ENCODE results near the gene CTSW. TPM values are rescaled to one million over a fixed set of nuclear protein-coding genes. Genes with fewer than 3 reads are reported as not detected.

Gene CTSW
- total and polyA plus RNA-seq, 10 donors, result 5.6 to 38.2 (median 23.2) TPM

GRCh38 chr11:65911682-65912568 lies 32.3 kb downstream of the CTSW start:
- Histone ChIP-seq H3K4me3 (no peak overlapping the region), H3K9me3 (no peaks in the 10 kb centered on the region), H3K27ac (peak overlapping the region in 5 of 8 donors; percentile 27 to 55 (median 45)), H3K36me3 (peaks cover 0 to 5% (median 0%) of the 10 kb centered on the region in 6 donors), H3K27me3 (replicated peaks in 1 of 7) (peaks cover 0 to 24% (median 0%) of the 10 kb centered on the region in 7 donors), H3K4me1 (peaks cover 24 to 51% (median 38%) of the 10 kb centered on the region in 6 donors)
- peak in 4 of 11 experiments; percentile 7 to 40 (median 26) for TF ChIP-seq CTCF (IDR thresholded peaks at IDR 0.05 in 8 of 11, conservative IDR thresholded peaks at IDR 0.05 in 3 of 11)
- no peak for TF ChIP-seq POLR2A (IDR thresholded peaks at IDR 0.05)
- peak in 2 of 3 donors; percentile 39 to 50 for TF ChIP-seq POLR2AphosphoS5 (IDR thresholded peaks at IDR 0.05)
- no peak for DNase-seq
- intact Hi-C loops (cut with DNase I; ENCODE audit: low total_unique reads), result no loop called here
- WGBS, 5 donors, result 18 to 36% (median 25%) methylated on average over 14 of the region's 14 CpGs

- no peak overlapping the region for H3K27ac ChIP-seq
- peaks cover 33 to 60% (median 47%) of the 10 kb centered on the region in 6 donors for H3K4me1 ChIP-seq
- DNase-seq, result no peak
- TF ChIP-seq POLR2A (IDR thresholded peaks at IDR 0.05), result no peak
- no peak for TF ChIP-seq CTCF (IDR thresholded peaks at IDR 0.05 in 8 of 11, conservative IDR thresholded peaks at IDR 0.05 in 3 of 11)
- TF ChIP-seq POLR2AphosphoS5 (IDR thresholded peaks at IDR 0.05), result no peak
- no peak overlapping the region for H3K4me3 ChIP-seq
- H3K27me3 ChIP-seq (replicated peaks in 1 of 7), result peaks cover 0 to 23% (median 0%) of the 10 kb centered on the region in 7 donors
- 47 to 82% (median 71%) methylated on average over 3 to 4 of the region's 4 CpGs for WGBS, 5 donors
- intact Hi-C loops (cut with DNase I; ENCODE audit: low total_unique reads), result no loop called here
- H3K36me3 ChIP-seq, result peaks cover 0 to 14% (median 0%) of the 10 kb centered on the region in 6 donors
- no peaks in the 10 kb centered on the region for H3K9me3 ChIP-seq
Observed at GRCh38 chr11:65912845-65913244, 33.2 kb downstream of the CTSW start.

GRCh38 chr11:65915101-65915820 lies 35.6 kb downstream of the CTSW start:
- Histone ChIP-seq H3K4me3 (peak overlapping the region in 2 of 8 donors; percentile 13 to 15), H3K27me3 (replicated peaks in 1 of 7) (peaks cover 0 to under 1% (median 0%) of the 10 kb centered on the region in 7 donors), H3K27ac (peak overlapping the region in 7 of 8 donors; percentile 36 to 98 (median 71)), H3K4me1 (peaks cover 37 to 74% (median 56%) of the 10 kb centered on the region in 6 donors), H3K9me3 (no peaks in the 10 kb centered on the region), H3K36me3 (peaks cover 0 to 14% (median 0%) of the 10 kb centered on the region in 6 donors)
- DNase-seq, result no peak
- TF ChIP-seq POLR2A (IDR thresholded peaks at IDR 0.05) (no peak), CTCF (IDR thresholded peaks at IDR 0.05 in 8 of 11, conservative IDR thresholded peaks at IDR 0.05 in 3 of 11) (no peak), POLR2AphosphoS5 (IDR thresholded peaks at IDR 0.05) (no peak)
- intact Hi-C loops (cut with DNase I; ENCODE audit: low total_unique reads), result no loop called here
- 34 to 57% (median 48%) methylated on average over 9 to 10 of the region's 10 CpGs for WGBS, 5 donors

Measured in spleen (tissue), 11 donors.